GM21786 (cell line): Measurements from ENCODE around the gene TSEN54.
"Not testable (repeated sequence)": the region's sequence is repeated elsewhere in the genome, so short reads cannot be mapped to it uniquely, and the experiment has no call there.

Experiments used
- ATAC-seq: cut with Tn5 transposase; IDR thresholded peaks from one replicate; pipeline ENCODE4 v1.9.1; 2021; ENCODE audit not compliant: unreplicated experiment

TSEN54 gene

GRCh38 chr17:75518201-75518600 lies 1.9 kb downstream of the TSEN54 start:
- ATAC-seq, result no peak

DNA sequence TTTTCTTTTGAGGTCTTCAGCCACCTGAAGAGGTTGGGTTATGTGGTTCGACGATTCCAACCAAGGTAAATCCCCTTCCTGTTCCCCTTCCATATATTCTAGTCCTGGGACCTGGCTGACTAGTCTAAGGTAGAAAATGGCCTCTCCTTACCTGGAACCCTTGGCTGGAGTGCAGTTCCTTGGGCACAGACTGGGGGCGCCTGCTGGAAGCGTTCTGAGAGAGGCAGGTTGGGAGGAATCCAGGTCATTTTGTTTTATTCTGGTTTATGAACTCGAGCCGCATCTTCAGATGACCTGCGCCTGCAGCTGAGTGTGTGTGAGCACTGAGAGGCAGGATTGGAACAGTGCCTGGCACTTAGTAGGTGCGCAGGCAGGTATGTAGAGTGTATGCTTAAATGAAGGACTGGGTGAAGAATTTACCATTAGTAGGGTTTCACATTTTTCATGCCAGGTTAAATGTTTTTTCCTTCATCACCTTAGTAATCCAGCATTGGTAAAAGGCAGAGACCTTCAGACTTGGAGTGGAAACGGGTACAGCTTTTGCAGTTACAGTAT lies 2.7 kb downstream of the TSEN54 start:
- ATAC-seq, result no peak

- not testable (repeated sequence) for ATAC-seq
Measured at GRCh38 chr17:75520413-75520812, 4.1 kb downstream of the TSEN54 start.

- ATAC-seq, result no peak
Measured at GRCh38 chr17:75521290-75521689, 5.0 kb downstream of the TSEN54 start.

DNA sequence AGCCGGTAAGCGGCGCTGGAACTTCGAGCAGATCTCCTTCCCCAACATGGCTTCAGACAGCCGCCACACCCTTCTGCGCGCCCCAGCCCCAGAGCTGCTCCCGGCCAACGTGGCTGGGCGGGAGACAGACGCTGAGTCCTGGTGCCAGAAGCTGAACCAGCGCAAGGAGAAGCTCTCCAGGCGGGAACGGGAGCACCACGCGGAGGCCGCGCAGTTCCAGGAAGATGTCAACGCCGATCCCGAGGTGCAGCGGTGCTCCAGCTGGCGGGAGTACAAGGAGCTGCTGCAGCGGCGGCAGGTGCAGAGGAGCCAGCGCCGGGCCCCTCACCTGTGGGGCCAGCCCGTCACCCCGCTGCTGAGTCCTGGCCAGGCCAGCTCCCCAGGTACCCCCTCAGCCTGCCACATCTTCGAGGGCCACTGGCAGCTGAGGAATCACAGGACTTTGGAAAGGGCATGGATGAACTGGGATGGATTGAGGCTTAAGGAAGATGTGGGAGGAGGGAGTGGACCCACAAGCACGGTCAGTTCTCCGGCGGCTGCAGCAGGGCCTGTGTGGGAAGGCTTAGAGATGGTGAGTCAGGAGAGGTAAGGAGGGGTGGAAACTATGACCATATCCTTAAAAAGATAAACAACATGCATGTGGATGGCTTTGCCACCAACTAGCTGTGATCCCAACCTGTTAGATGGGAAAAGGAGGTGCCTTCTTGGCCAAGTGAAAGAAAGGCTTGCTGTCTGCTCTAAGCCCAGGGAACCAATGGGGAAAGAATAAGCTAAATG lies 5.8 kb downstream of the TSEN54 start:
- no peak for ATAC-seq

GRCh38 chr17:75523647-75524046 lies 7.3 kb downstream of the TSEN54 start:
- ATAC-seq, result no peak

DNA sequence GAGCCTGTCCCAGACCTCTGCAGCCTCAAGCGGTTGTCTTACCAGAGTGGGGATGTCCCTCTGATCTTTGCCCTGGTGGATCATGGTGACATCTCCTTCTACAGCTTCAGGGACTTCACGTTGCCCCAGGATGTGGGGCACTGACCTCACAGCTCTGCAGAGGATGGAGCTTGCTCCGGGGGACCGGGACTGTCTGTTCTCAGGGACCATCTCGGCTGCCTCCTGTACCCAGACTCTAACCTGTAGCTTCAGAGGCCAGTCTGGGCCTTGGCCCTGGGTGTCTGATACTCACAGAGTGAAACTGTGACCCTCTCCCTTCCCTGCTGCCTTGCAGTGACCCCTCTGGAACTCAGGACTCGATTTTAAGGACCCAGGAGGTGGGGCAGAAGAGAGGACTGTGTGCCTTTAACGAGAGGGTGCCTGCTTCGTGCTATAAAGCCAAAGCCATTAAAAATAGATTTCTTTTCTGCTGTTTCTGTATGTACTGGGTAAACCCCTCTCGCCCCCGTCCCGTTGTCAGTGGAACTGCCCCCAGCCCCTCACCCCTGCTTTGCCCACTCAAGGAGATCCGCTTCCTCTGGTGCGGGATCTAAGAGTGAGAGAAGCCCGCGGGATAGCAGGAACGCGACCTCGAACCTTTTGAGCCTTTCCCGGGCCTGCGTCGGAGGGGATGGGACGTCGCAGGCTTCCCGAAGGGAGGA lies 8.1 kb downstream of the TSEN54 start:
- ATAC-seq, result no peak

- peak; percentile 72 for ATAC-seq
Measured at GRCh38 chr17:75524970-75525805, 8.9 kb downstream of the TSEN54 start, which contains the start of gene LLGL2. Gene LLGL2, plus strand, starts transcription at chr17:75525697. Its CDS starts 17,730 bp downstream, at chr17:75543427.

GRCh38 chr17:75525806-75526554 lies 9.7 kb downstream of the TSEN54 start:
- ATAC-seq, result peak; percentile 16

- no peak for ATAC-seq
Measured at GRCh38 chr17:75526555-75527270, 10.4 kb downstream of the TSEN54 start.

- no peak for ATAC-seq
Measured at GRCh38 chr17:75530837-75531720, 14.8 kb downstream of the TSEN54 start.

GRCh38 chr17:75531721-75532072 lies 15.4 kb downstream of the TSEN54 start:
- ATAC-seq, result no peak

GRCh38 chr17:75535119-75535537 lies 18.8 kb downstream of the TSEN54 start:
- no peak for ATAC-seq

DNA sequence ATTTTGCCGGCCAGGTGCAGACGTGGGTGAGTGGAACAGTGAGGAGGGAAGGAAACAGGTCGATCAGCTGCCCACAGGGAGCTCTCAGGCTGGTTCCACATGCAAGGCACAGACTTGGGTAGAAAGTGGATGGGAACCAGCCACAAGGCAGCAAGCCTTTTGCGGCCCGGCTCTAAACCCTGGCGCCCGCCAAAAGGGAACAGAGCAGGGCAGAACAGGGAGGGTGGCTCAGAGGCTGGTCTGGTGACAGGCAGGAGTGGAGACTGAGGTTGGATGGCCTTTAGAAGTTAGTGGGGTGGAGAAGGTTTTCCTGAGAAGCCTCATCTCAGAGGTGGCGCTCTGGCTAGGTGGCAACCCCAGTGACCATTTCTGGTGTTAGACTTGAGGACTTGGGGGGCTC lies 19.5 kb downstream of the TSEN54 start:
- no peak for ATAC-seq

- ATAC-seq, result no peak
Measured at GRCh38 chr17:75536366-75536765, 20.0 kb downstream of the TSEN54 start.

DNA sequence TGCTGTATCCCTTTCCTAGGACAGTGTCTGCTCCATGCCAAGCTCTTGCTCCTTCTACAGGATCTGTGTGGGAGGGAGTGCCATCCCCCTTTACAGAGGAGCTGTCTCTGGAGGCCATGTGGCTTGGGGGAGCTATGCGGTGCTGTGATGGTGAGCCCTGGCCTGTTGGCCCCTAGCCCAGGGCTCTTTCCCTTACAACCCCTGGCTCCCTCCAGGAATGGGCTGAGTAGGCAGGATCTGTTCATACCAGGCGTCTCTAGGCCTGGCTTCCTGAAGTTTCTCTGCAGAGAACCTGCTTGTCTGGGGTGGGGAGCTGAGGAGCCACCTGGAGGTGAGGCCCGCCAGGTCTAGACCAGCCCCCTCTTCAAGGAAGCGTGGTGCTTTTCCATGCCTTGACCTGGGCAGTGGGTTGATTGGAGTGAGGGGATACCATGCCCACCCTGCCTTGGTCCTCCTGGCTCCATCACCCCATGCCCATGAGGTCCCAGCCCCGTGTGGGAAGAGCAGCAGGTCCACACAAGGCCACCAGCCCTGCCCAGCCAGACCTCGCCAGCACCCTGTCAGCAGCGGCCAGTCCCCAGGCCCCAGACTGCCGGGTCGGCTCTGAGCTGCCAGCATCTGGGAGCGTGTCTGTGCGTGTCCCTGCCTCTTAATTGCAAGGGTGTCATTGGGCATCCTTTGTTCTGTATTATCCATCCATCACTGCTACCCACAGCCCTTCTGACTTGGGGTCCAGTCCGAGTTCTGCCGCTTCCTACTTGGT lies 23.8 kb downstream of the TSEN54 start:
- ATAC-seq, result no peak

- ATAC-seq, result no peak
Measured at GRCh38 chr17:75540923-75541503, 24.7 kb downstream of the TSEN54 start.

DNA sequence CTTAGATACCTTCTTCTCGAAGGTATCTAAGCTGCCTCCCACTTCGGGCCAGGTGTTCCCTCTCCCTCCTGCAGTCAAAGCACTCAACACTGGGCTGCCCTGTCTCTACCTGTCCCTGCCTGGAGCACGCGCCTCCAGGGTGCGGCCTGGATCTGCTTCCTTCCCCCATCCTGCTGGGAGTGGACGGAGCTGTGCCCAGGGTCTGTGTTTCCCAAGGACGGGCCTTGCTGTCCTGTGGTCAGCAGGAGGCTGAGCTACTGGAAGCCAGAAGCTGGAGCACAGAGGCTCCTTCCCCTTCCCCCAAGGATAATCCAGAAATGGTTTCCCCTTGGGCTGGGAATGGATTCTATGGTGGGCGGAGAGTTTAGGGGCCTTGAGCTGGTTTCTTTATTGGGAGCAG lies 25.9 kb downstream of the TSEN54 start:
- no peak for ATAC-seq
